Measurements from ENCODE around the gene BBOX1.
"Not testable (repeated sequence)": the region's sequence is repeated elsewhere in the genome, so short reads cannot be mapped to it uniquely, and the experiment has no call there.

The BBOX1 gene

GRCh38 chr11:27083241-27083640 lies 42.6 kb downstream of the BBOX1 start:
- no peak for DNase-seq

GRCh38 chr11:27083782-27084181 lies 43.2 kb downstream of the BBOX1 start:
- no peak for DNase-seq

- no peak for DNase-seq
Observed at GRCh38 chr11:27084518-27084917, 43.9 kb downstream of the BBOX1 start.

GRCh38 chr11:27085111-27085510 lies 44.5 kb downstream of the BBOX1 start:
- no peak for DNase-seq

GRCh38 chr11:27085605-27086004 lies 45.0 kb downstream of the BBOX1 start:
- no peak for DNase-seq

GRCh38 chr11:27087432-27087831 lies 46.8 kb downstream of the BBOX1 start:
- no peak for DNase-seq

- DNase-seq, result no peak
Observed at GRCh38 chr11:27088353-27088752, 47.7 kb downstream of the BBOX1 start.

- DNase-seq, result no peak
Observed at GRCh38 chr11:27089746-27090145, 49.1 kb downstream of the BBOX1 start.

GRCh38 chr11:27090357-27090948 lies 49.8 kb downstream of the BBOX1 start:
- not testable (repeated sequence) for DNase-seq

GRCh38 chr11:27094120-27094519 lies 53.5 kb downstream of the BBOX1 start:
- no peak for DNase-seq

GRCh38 chr11:27095059-27095458 lies 54.4 kb downstream of the BBOX1 start:
- DNase-seq, result no peak

- DNase-seq, result no peak
Observed at GRCh38 chr11:27095887-27096286, 55.3 kb downstream of the BBOX1 start.

- no peak for DNase-seq
Observed at GRCh38 chr11:27097551-27097950, 56.9 kb downstream of the BBOX1 start.

GRCh38 chr11:27100534-27100933 lies 59.9 kb downstream of the BBOX1 start:
- DNase-seq, result no peak

- DNase-seq, result no peak
Observed at GRCh38 chr11:27107548-27107947, 66.9 kb downstream of the BBOX1 start.

- DNase-seq, result no peak
Observed at GRCh38 chr11:27108809-27109208, 68.2 kb downstream of the BBOX1 start.

GRCh38 chr11:27111896-27112295 lies 71.3 kb downstream of the BBOX1 start:
- DNase-seq, result no peak

GRCh38 chr11:27112946-27113345 lies 72.3 kb downstream of the BBOX1 start:
- DNase-seq, result no peak

- DNase-seq, result no peak
Observed at GRCh38 chr11:27115051-27115650, 74.5 kb downstream of the BBOX1 start.

- DNase-seq, result no peak
Observed at GRCh38 chr11:27116684-27117083, 76.1 kb downstream of the BBOX1 start.

GRCh38 chr11:27118371-27118770 lies 77.8 kb downstream of the BBOX1 start:
- DNase-seq, result no peak

- DNase-seq, result no peak
Observed at GRCh38 chr11:27118949-27119348, 78.3 kb downstream of the BBOX1 start.

GRCh38 chr11:27119396-27119795 lies 78.8 kb downstream of the BBOX1 start:
- DNase-seq, result no peak

GRCh38 chr11:27120211-27120610 lies 79.6 kb downstream of the BBOX1 start:
- DNase-seq, result no peak

All from nucleus accumbens (tissue), 56 donors.